NCI-H2171 (cell line): ENCODE data around the gene TRNT1.

Experiments
- DNase-seq: peaks from one replicate; lab custom pipeline; 2025; lab: John Stamatoyannopoulos, UW

Gene TRNT1

GRCh38 chr3:3178498-3179328, 52.0 kb downstream of the TRNT1 start:
- DNase-seq, result no peak

- peak; percentile 50 for DNase-seq
Measured at GRCh38 chr3:3179407-3180094, 52.8 kb downstream of the TRNT1 start, which contains the start of gene CRBN. TSS of gene CRBN (minus strand) at chr3:3179691. CDS start at chr3:3179687, 4 bp downstream.

GRCh38 chr3:3180456-3180855, 53.7 kb downstream of the TRNT1 start:
- DNase-seq, result no peak

GRCh38 chr3:3184876-3185275, 58.1 kb downstream of the TRNT1 start:
- DNase-seq, result no peak

- DNase-seq, result no peak
Measured at GRCh38 chr3:3189102-3189727, 62.5 kb downstream of the TRNT1 start.

GRCh38 chr3:3189961-3190360, 63.2 kb downstream of the TRNT1 start:
- no peak for DNase-seq

GRCh38 chr3:3191675-3192285, 65.0 kb downstream of the TRNT1 start:
- DNase-seq, result no peak

- no peak for DNase-seq
Measured at GRCh38 chr3:3192286-3192675, 65.5 kb downstream of the TRNT1 start.

- DNase-seq, result no peak
Measured at GRCh38 chr3:3194861-3195260, 68.1 kb downstream of the TRNT1 start.

GRCh38 chr3:3196148-3196861, 69.6 kb downstream of the TRNT1 start:
- no peak for DNase-seq
